Loucy (cell line): ENCODE results near the gene ZDHHC22.

Source experiments
- H2AFZ ChIP-seq: fragments of 200-600 bp; sonication (generic); 2 replicates; pipeline ENCODE4 v1.6.0; 2016; ENCODE audit warnings: antibody characterized with exemption, mild to moderate bottlenecking, low read length, moderate library complexity
- H3F3A ChIP-seq: fragments of 200-600 bp; 2 replicates; pipeline ENCODE4 v1.6.0; 2016; ENCODE audit warnings: antibody characterized with exemption, low read depth, mild to moderate bottlenecking
- H3K27me3 ChIP-seq: fragments of 200-600 bp; sonication (generic); 2 replicates; pipeline ENCODE4 v1.6.1; 2014; ENCODE audit warnings: low read length, mild to moderate bottlenecking; ENCODE audit not compliant: insufficient read depth, poor library complexity, severe bottlenecking
- H3K36me3 ChIP-seq: fragments of 200-600 bp; sonication (generic); 2 replicates; pipeline ENCODE4 v1.6.1; 2016; ENCODE audit warnings: low read length; ENCODE audit not compliant: insufficient read depth
- H3K4me1 ChIP-seq: fragments of 200-600 bp; sonication (generic); 2 replicates; pipeline ENCODE4 v1.5.1; 2014; ENCODE audit warnings: low read length, mild to moderate bottlenecking; ENCODE audit not compliant: insufficient read depth, poor library complexity, severe bottlenecking
- H3K4me2 ChIP-seq: fragments of 200-600 bp; sonication (generic); 2 replicates; pipeline ENCODE4 v1.6.0; 2014; ENCODE audit warnings: antibody characterized with exemption, low read length, low read depth, mild to moderate bottlenecking; ENCODE audit not compliant: poor library complexity, severe bottlenecking
- H3K4me3 ChIP-seq: fragments of 200-600 bp; sonication (generic); 2 replicates; pipeline ENCODE4 v1.5.1; 2014; ENCODE audit warnings: low read length, mild to moderate bottlenecking, mixed read lengths; ENCODE audit not compliant: poor library complexity, severe bottlenecking
- H3K79me2 ChIP-seq: fragments of 200-600 bp; sonication (generic); 2 replicates; pipeline ENCODE4 v1.6.1; 2014; ENCODE audit warnings: low read length; ENCODE audit not compliant: insufficient read depth
- H3K9ac ChIP-seq: fragments of 200-600 bp; sonication (generic); 2 replicates; pipeline ENCODE4 v1.6.0; 2014; ENCODE audit warnings: mild to moderate bottlenecking, low read depth, low read length, moderate library complexity; ENCODE audit not compliant: poor library complexity, severe bottlenecking
- H3K9me2 ChIP-seq: fragments of 200-600 bp; sonication (generic); replicated peaks from 2 replicates; pipeline ENCODE4 v1.6.1; 2016; ENCODE audit warnings: low read depth, low read length, mixed read lengths
- H3K9me3 ChIP-seq: fragments of 200-600 bp; sonication (generic); 2 replicates; pipeline ENCODE4 v1.6.1; 2014; ENCODE audit warnings: mild to moderate bottlenecking, antibody characterized with exemption, low read length, low read depth; ENCODE audit not compliant: insufficient read depth
- H4K20me1 ChIP-seq: fragments of 200-600 bp; sonication (generic); 2 replicates; pipeline ENCODE4 v1.6.0; 2014; ENCODE audit warnings: antibody characterized with exemption, low read length, mild to moderate bottlenecking; ENCODE audit not compliant: insufficient read depth, poor library complexity, severe bottlenecking
- CTCF ChIP-seq: fragments of 200-600 bp; sonication (generic); conservative IDR thresholded peaks from 2 replicates; pipeline ENCODE4 v1.5.1; 2014; ENCODE audit warnings: mild to moderate bottlenecking, antibody characterized with exemption, low read length
- EZH2phosphoT487 ChIP-seq: fragments of 200-600 bp; IDR thresholded peaks from 2 replicates; pipeline ENCODE4 v1.6.1; 2018; ENCODE audit warnings: antibody characterized with exemption, mild to moderate bottlenecking, moderate library complexity, borderline replicate concordance

ZDHHC22 gene

GRCh38 chr14:77131871-77132486 lies 9.6 kb downstream of the ZDHHC22 start:
- Histone ChIP-seq H3K36me3 (no peaks in the 10 kb centered on the region), H3K9me3 (no peaks in the 10 kb centered on the region), H3K9ac (no peak overlapping the region), H3F3A (no peaks in the 10 kb centered on the region), H4K20me1 (no peaks in the 10 kb centered on the region), H3K4me1 (no peaks in the 10 kb centered on the region), H3K4me3 (no peak overlapping the region), H2AFZ (no peak overlapping the region), H3K79me2 (no peaks in the 10 kb centered on the region), H3K27me3 (no peaks in the 10 kb centered on the region), H3K9me2 (no peaks in the 10 kb centered on the region), H3K4me2 (no peak overlapping the region)
- TF ChIP-seq EZH2phosphoT487 (no peak), CTCF (no peak)

GRCh38 chr14:77131206-77131605 lies 10.4 kb downstream of the ZDHHC22 start:
- no peaks in the 10 kb centered on the region for H3K9me2 ChIP-seq

GRCh38 chr14:77130386-77130785 lies 11.2 kb downstream of the ZDHHC22 start:
- Histone ChIP-seq H3K4me3 (no peak overlapping the region), H2AFZ (no peak overlapping the region), H3K4me2 (no peak overlapping the region), H3K79me2 (no peaks in the 10 kb centered on the region), H3K9ac (no peak overlapping the region), H3K9me2 (no peaks in the 10 kb centered on the region), H3K4me1 (no peaks in the 10 kb centered on the region), H4K20me1 (no peaks in the 10 kb centered on the region), H3F3A (no peaks in the 10 kb centered on the region), H3K9me3 (no peaks in the 10 kb centered on the region), H3K36me3 (no peaks in the 10 kb centered on the region), H3K27me3 (no peaks in the 10 kb centered on the region)
- TF ChIP-seq CTCF: no peak
- no peak for TF ChIP-seq EZH2phosphoT487

More at GRCh38 chr14:77131206-77131605, 10.4 kb downstream of the ZDHHC22 start:
- H3K9ac ChIP-seq: no peak overlapping the region
- H3K27me3 ChIP-seq: no peaks in the 10 kb centered on the region
- no peaks in the 10 kb centered on the region for H3K9me3 ChIP-seq
- no peaks in the 10 kb centered on the region for H3K79me2 ChIP-seq
- no peaks in the 10 kb centered on the region for H3K36me3 ChIP-seq
- no peak overlapping the region for H3K4me2 ChIP-seq
- no peak overlapping the region for H2AFZ ChIP-seq
- no peaks in the 10 kb centered on the region for H3F3A ChIP-seq
- H3K4me3 ChIP-seq: no peak overlapping the region
- no peak for TF ChIP-seq EZH2phosphoT487
- no peak for TF ChIP-seq CTCF
- no peaks in the 10 kb centered on the region for H4K20me1 ChIP-seq
- no peaks in the 10 kb centered on the region for H3K4me1 ChIP-seq
